ENCODE measurements around the gene FHDC1. TPM values are rescaled to one million over a fixed set of nuclear protein-coding genes. Genes with fewer than 3 reads are reported as not detected.

FHDC1 gene
- total and polyA plus RNA-seq, 7 experiments from 2014 or later = 0.04 to 0.19 (median 0.10) TPM; not detected in 1

GRCh38 chr4:152954741-152955140 lies 18.6 kb downstream of the FHDC1 start:
- H3K4me1 Mint-ChIP-seq = peaks cover 0 to 8% (median 0%) of the 10 kb centered on the region in 7 donors
- POLR2A ChIA-PET = no interaction called here
- DNase-seq = no peak
- intact Hi-C loops (cut with micrococcal nuclease) = no loop called here
- Histone ChIP-seq H3K27me3 (ENCODE audit: control insufficient read depth in 2 of 2, insufficient read depth in 2 of 2, low read length in 2 of 2) (no peaks in the 10 kb centered on the region), H3K36me3 (ENCODE audit: control insufficient read depth in 2 of 3, insufficient read depth in 3 of 3, low read length in 3 of 3) (no peaks in the 10 kb centered on the region), H3K9me3 (ENCODE audit: control insufficient read depth in 2 of 3, low read length in 3 of 3) (no peaks in the 10 kb centered on the region), H3K27ac (ENCODE audit: low read depth, low read length) (no peak overlapping the region), H3K4me1 (ENCODE audit: control insufficient read depth in 2 of 2, insufficient read depth in 2 of 2, low read length in 2 of 2) (no peaks in the 10 kb centered on the region), H3K4me3 (ENCODE audit: low read length) (no peak overlapping the region)
- H3K9me3 Mint-ChIP-seq = no peaks in the 10 kb centered on the region
- no peak for ATAC-seq
- H3K4me3 Mint-ChIP-seq = no peak overlapping the region
- no peak overlapping the region for H3K27ac Mint-ChIP-seq
- CTCF ChIA-PET = interaction anchor here (0.6 kb wide), 1 partner anchor 169 kb away, joined by 3 read pairs; no protein-coding TSS in a partner anchor
- no peaks in the 10 kb centered on the region for H3K36me3 Mint-ChIP-seq
- H3K27me3 Mint-ChIP-seq = peaks cover 0 to 36% (median 5%) of the 10 kb centered on the region in 5 donors

GRCh38 chr4:152956147-152956546 lies 20.0 kb downstream of the FHDC1 start:
- no peak overlapping the region for H3K27ac ChIP-seq (ENCODE audit: low read depth, low read length)
- H3K36me3 Mint-ChIP-seq = no peaks in the 10 kb centered on the region
- ATAC-seq (no peak), DNase-seq (no peak)
- H3K4me3 ChIP-seq (ENCODE audit: low read length) = no peak overlapping the region
- H3K4me1 ChIP-seq (ENCODE audit: control insufficient read depth in 2 of 2, insufficient read depth in 2 of 2, low read length in 2 of 2) = no peaks in the 10 kb centered on the region
- no peaks in the 10 kb centered on the region for H3K9me3 ChIP-seq (ENCODE audit: control insufficient read depth in 2 of 3, low read length in 3 of 3)
- no peaks in the 10 kb centered on the region for H3K36me3 ChIP-seq (ENCODE audit: control insufficient read depth in 2 of 3, insufficient read depth in 3 of 3, low read length in 3 of 3)
- intact Hi-C loops (cut with micrococcal nuclease) = no loop called here
- ChIA-PET POLR2A (no interaction called here), CTCF (no interaction called here)
- no peak overlapping the region for H3K4me3 Mint-ChIP-seq
- H3K4me1 Mint-ChIP-seq = peaks cover 0 to 8% (median 0%) of the 10 kb centered on the region in 7 donors
- no peaks in the 10 kb centered on the region for H3K9me3 Mint-ChIP-seq
- H3K27me3 ChIP-seq (ENCODE audit: control insufficient read depth in 2 of 2, insufficient read depth in 2 of 2, low read length in 2 of 2) = no peaks in the 10 kb centered on the region
- H3K27me3 Mint-ChIP-seq = peaks cover 0 to 30% (median 2%) of the 10 kb centered on the region in 5 donors
- no peak overlapping the region for H3K27ac Mint-ChIP-seq

DNA sequence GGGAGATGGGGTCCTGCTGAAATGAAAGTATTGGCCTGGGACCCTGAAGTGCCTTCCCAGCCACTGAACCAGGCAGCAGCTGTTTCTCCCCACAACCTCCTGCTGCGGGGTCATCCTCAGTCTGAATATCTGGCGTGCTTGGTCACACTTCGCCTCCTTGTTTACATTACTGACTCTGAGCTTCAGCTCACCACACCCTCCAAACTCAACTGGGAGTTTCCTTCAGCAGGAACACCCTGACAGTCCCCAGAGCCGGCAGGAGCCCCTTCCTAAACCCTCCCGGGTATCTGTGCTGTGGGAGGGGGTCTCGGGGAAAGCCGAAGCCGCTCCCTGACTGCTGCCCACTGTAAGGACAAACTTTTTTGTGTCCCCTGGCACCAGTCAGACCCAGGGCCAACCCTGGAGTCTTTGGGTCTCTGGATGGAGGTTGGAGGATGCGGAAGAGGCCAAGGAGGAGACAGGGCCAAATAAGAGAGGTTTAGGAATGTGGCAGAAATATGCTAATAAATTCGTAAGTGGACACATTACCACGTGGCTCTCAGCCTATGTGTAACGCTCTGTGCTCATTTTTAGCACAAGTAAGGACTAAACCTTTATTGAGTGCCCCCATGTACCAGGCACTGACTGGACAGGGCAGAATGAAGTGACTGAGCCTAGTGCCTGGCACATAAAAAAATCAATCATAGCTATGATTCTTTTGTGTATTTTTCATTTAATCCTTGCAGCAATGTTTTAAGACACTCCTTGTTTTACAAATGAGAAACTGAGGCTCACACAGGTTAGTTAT lies 20.7 kb downstream of the FHDC1 start:
- Histone ChIP-seq H3K36me3 (ENCODE audit: control insufficient read depth in 2 of 3, insufficient read depth in 3 of 3, low read length in 3 of 3) (no peaks in the 10 kb centered on the region), H3K4me1 (ENCODE audit: control insufficient read depth in 2 of 2, insufficient read depth in 2 of 2, low read length in 2 of 2) (no peaks in the 10 kb centered on the region), H3K27ac (ENCODE audit: low read depth, low read length) (no peak overlapping the region), H3K27me3 (ENCODE audit: control insufficient read depth in 2 of 2, insufficient read depth in 2 of 2, low read length in 2 of 2) (no peaks in the 10 kb centered on the region), H3K9me3 (ENCODE audit: control insufficient read depth in 2 of 3, low read length in 3 of 3) (no peaks in the 10 kb centered on the region), H3K4me3 (ENCODE audit: low read length) (no peak overlapping the region)
- Mint-ChIP-seq H3K36me3 (no peaks in the 10 kb centered on the region), H3K4me3 (no peak overlapping the region), H3K9me3 (no peaks in the 10 kb centered on the region), H3K27ac (peak overlapping the region in 1 of 9 donors; percentile 65), H3K4me1 (peaks cover 0 to 8% (median 0%) of the 10 kb centered on the region in 7 donors), H3K27me3 (peaks cover 0 to 31% (median 3%) of the 10 kb centered on the region in 5 donors)
- ATAC-seq (no peak), DNase-seq (no peak)
- ChIA-PET POLR2A (no interaction called here), CTCF (no interaction called here)
- intact Hi-C loops (cut with micrococcal nuclease) = no loop called here

DNA sequence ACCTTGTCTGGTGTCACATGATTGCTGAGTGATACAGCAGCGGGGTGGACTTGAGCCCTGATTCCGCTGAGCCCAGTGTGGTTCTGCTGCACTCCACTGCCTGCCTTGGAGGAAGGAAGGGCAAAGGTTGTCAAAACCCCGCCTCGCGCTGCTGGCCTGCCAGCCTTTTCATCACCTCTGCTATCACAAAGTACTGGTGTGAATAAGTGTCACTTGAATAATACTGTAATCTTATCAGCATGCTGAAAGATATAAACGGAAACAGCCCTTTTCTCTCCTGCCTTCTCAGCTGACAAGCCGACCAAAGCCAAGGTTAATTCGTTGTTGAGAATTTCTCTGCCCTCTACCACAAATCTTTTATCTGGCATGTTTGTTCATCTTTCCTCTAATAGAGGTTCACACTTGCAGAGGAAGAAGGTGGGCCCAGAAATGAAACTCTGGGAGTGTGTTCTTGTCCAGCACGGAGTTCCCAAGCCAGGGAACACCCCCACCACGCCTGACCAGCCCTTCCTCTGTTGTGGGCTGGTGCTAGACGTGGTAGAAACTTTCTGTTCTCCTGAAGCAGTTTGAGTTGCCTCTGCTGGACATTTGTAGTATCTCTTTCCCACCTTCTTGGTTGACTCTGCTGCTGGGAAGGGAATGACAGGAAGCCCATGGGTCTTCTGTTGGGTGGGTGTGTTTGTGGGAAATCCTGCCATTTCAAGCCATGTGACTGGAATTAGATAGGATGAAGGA lies 21.5 kb downstream of the FHDC1 start:
- Histone ChIP-seq H3K36me3 (ENCODE audit: control insufficient read depth in 2 of 3, insufficient read depth in 3 of 3, low read length in 3 of 3) (no peaks in the 10 kb centered on the region), H3K4me3 (ENCODE audit: low read length) (no peak overlapping the region), H3K4me1 (ENCODE audit: control insufficient read depth in 2 of 2, insufficient read depth in 2 of 2, low read length in 2 of 2) (no peaks in the 10 kb centered on the region), H3K27me3 (ENCODE audit: control insufficient read depth in 2 of 2, insufficient read depth in 2 of 2, low read length in 2 of 2) (no peaks in the 10 kb centered on the region), H3K9me3 (ENCODE audit: control insufficient read depth in 2 of 3, low read length in 3 of 3) (no peaks in the 10 kb centered on the region), H3K27ac (ENCODE audit: low read depth, low read length) (no peak overlapping the region)
- POLR2A ChIA-PET = no interaction called here
- H3K36me3 Mint-ChIP-seq = no peaks in the 10 kb centered on the region
- no peak overlapping the region for H3K27ac Mint-ChIP-seq
- intact Hi-C loops (cut with micrococcal nuclease) = no loop called here
- no peaks in the 10 kb centered on the region for H3K9me3 Mint-ChIP-seq
- H3K4me1 Mint-ChIP-seq = peaks cover 0 to 8% (median 0%) of the 10 kb centered on the region in 7 donors
- no peak overlapping the region for H3K4me3 Mint-ChIP-seq
- H3K27me3 Mint-ChIP-seq = peaks cover 0 to 31% (median 3%) of the 10 kb centered on the region in 5 donors
- ATAC-seq = peak; percentile 37
- DNase-seq = no peak
- CTCF ChIA-PET = no interaction called here

- H3K27me3 ChIP-seq (ENCODE audit: control insufficient read depth in 2 of 2, insufficient read depth in 2 of 2, low read length in 2 of 2) = no peaks in the 10 kb centered on the region
- no peak overlapping the region for H3K4me3 Mint-ChIP-seq
- intact Hi-C loops (cut with micrococcal nuclease) = no loop called here
- H3K36me3 Mint-ChIP-seq = no peaks in the 10 kb centered on the region
- ATAC-seq = no peak
- no peaks in the 10 kb centered on the region for H3K9me3 ChIP-seq (ENCODE audit: control insufficient read depth in 2 of 3, low read length in 3 of 3)
- H3K27ac Mint-ChIP-seq = no peak overlapping the region
- H3K27ac ChIP-seq (ENCODE audit: low read depth, low read length) = no peak overlapping the region
- CTCF ChIA-PET = no interaction called here
- no peaks in the 10 kb centered on the region for H3K36me3 ChIP-seq (ENCODE audit: control insufficient read depth in 2 of 3, insufficient read depth in 3 of 3, low read length in 3 of 3)
- no peak overlapping the region for H3K4me3 ChIP-seq (ENCODE audit: low read length)
- peaks cover 0 to 8% (median 0%) of the 10 kb centered on the region in 7 donors for H3K4me1 Mint-ChIP-seq
- POLR2A ChIA-PET = no interaction called here
- DNase-seq = no peak
- peaks cover 0 to 27% (median 3%) of the 10 kb centered on the region in 5 donors for H3K27me3 Mint-ChIP-seq
- no peaks in the 10 kb centered on the region for H3K4me1 ChIP-seq (ENCODE audit: control insufficient read depth in 2 of 2, insufficient read depth in 2 of 2, low read length in 2 of 2)
- no peaks in the 10 kb centered on the region for H3K9me3 Mint-ChIP-seq
Observed at GRCh38 chr4:152959080-152959479, 23.0 kb downstream of the FHDC1 start.

- CTCF ChIA-PET = no interaction called here
Observed at GRCh38 chr4:152960082-152960481, 24.0 kb downstream of the FHDC1 start.

More at GRCh38 chr4:152960082-152960481, 24.0 kb downstream of the FHDC1 start:
- H3K9me3 ChIP-seq (ENCODE audit: control insufficient read depth in 2 of 3, low read length in 3 of 3) = no peaks in the 10 kb centered on the region
- H3K27ac ChIP-seq (ENCODE audit: low read depth, low read length) = no peak overlapping the region
- no peaks in the 10 kb centered on the region for H3K36me3 Mint-ChIP-seq
- no peak for DNase-seq
- peaks cover 0 to 8% (median 0%) of the 10 kb centered on the region in 7 donors for H3K4me1 Mint-ChIP-seq
- H3K36me3 ChIP-seq (ENCODE audit: control insufficient read depth in 2 of 3, insufficient read depth in 3 of 3, low read length in 3 of 3) = no peaks in the 10 kb centered on the region
- H3K4me3 ChIP-seq (ENCODE audit: low read length) = no peak overlapping the region
- no peaks in the 10 kb centered on the region for H3K27me3 ChIP-seq (ENCODE audit: control insufficient read depth in 2 of 2, insufficient read depth in 2 of 2, low read length in 2 of 2)
- H3K27me3 Mint-ChIP-seq = peaks cover 0 to 29% (median 3%) of the 10 kb centered on the region in 5 donors
- ATAC-seq = no peak
- POLR2A ChIA-PET = no interaction called here
- H3K4me3 Mint-ChIP-seq = no peak overlapping the region
- no peaks in the 10 kb centered on the region for H3K4me1 ChIP-seq (ENCODE audit: control insufficient read depth in 2 of 2, insufficient read depth in 2 of 2, low read length in 2 of 2)
- intact Hi-C loops (cut with micrococcal nuclease) = no loop called here
- H3K27ac Mint-ChIP-seq = no peak overlapping the region
- no peaks in the 10 kb centered on the region for H3K9me3 Mint-ChIP-seq
